ENCODE measurements around the gene TMEM214.

- TF ChIP-seq CTCF (IDR thresholded peaks at IDR 0.05) (no peak), POLR2A (IDR thresholded peaks at IDR 0.05) (no peak)
These were observed 24.1 kb upstream of the TMEM214 start for GRCh38 chr2:27008678-27009077.
